Sigmoid colon (tissue), 4 donors: ENCODE results near the gene RAB37.

ENCODE experiments used
- EP300 ChIP-seq, 4 donors: sonication (generic); formaldehyde crosslinking; IDR thresholded peaks; one replicate each; pipeline ENCODE4 v1.6.1; 2017; ENCODE audit warnings: antibody characterized with exemption in 4 of 4
- POLR2A ChIP-seq, 2 donors: fragments of 450-650 bp; IDR thresholded peaks; one replicate each; pipeline ENCODE4 v1.6.1; 2016; ENCODE audit warnings: antibody characterized with exemption in 2 of 2, mild to moderate bottlenecking in 2 of 2, moderate library complexity in 2 of 2
- TF ChIP-seq, protein P1 (sequence below), 4 experiments: fragments of 450-650 bp in 3 of 4; fragments of 200-600 bp in 1 of 4; IDR thresholded peaks; one replicate each; pipeline ENCODE4 v1.5.1; 2016 to 2019; ENCODE audit warnings: antibody characterized with exemption in 4 of 4, mild to moderate bottlenecking in 3 of 4, moderate library complexity in 2 of 4

DNA sequence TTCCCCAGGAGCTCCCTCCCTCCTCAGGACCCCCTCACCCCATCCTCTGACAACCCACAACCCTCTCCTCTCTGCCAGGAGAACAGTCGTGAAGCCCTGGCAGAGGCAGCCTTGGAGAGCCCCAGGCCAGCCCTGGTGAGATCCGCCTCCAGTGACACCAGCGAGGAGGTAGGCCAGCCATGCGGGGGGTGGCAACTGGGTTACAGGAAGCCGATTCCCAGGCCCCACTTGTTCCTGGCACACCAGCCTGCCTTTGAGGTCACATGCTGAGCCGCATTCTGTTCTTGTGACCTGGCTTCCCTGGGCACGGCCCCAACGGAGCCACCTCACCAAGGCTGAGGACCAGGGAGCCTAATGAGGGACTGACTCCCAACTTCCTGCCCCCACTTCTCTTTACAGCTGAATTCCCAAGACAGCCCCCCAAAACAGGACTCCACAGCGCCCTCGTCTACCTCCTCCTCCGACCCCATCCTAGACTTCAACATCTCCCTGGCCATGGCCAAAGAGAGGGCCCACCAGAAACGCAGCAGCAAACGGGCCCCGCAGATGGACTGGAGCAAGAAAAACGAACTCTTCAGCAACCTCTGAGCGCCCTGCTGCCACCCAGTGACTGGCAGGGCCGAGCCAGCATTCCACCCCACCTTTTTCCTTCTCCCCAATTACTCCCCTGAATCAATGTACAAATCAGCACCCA, 31.2 kb downstream of the RAB37 start:
- TF ChIP-seq, protein P1, sequence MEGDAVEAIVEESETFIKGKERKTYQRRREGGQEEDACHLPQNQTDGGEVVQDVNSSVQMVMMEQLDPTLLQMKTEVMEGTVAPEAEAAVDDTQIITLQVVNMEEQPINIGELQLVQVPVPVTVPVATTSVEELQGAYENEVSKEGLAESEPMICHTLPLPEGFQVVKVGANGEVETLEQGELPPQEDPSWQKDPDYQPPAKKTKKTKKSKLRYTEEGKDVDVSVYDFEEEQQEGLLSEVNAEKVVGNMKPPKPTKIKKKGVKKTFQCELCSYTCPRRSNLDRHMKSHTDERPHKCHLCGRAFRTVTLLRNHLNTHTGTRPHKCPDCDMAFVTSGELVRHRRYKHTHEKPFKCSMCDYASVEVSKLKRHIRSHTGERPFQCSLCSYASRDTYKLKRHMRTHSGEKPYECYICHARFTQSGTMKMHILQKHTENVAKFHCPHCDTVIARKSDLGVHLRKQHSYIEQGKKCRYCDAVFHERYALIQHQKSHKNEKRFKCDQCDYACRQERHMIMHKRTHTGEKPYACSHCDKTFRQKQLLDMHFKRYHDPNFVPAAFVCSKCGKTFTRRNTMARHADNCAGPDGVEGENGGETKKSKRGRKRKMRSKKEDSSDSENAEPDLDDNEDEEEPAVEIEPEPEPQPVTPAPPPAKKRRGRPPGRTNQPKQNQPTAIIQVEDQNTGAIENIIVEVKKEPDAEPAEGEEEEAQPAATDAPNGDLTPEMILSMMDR (IDR thresholded peaks at IDR 0.05): no peak
- TF ChIP-seq EP300 (IDR thresholded peaks at IDR 0.05) (no peak), POLR2A (IDR thresholded peaks at IDR 0.05) (no peak)
